Activated CD8-positive, alpha-beta T cell treated with anti-CD3 and anti-CD28 coated beads for 36 hours (primary cell): ENCODE data around the gene ADCY9. TPM values are rescaled to one million over a fixed set of nuclear protein-coding genes. Genes with fewer than 3 reads are reported as not detected.

ENCODE experiments used
- ATAC-seq: fragments of 200-7000 bp; cut with Tn5 transposase; one replicate; pipeline ENCODE4 v1.10.0; 2021; ENCODE audit warnings: mild to moderate bottlenecking, moderate library complexity
- CTCF ChIA-PET: fragments of 350-600 bp; sonication (Branson Sonifier 250); formaldehyde crosslinking; loops from one replicate; lab custom pipeline; 2021; ENCODE audit warnings: antibody characterized with exemption; lab: Charles Lee
- POLR2A ChIA-PET: fragments of 350-600 bp; sonication (Branson Sonifier 250); formaldehyde crosslinking; loops from one replicate; lab custom pipeline; 2021; ENCODE audit warnings: antibody characterized with exemption; lab: Charles Lee
- DNase-seq: peaks from one replicate; pipeline ENCODE4 v3.0.0-alpha.2; 2020
- H3K27ac Mint-ChIP-seq: one replicate; pipeline ENCODE4 v1.8.0; 2021; ENCODE audit warnings: mild to moderate bottlenecking, mixed read lengths
- H3K27me3 Mint-ChIP-seq: one replicate; pipeline ENCODE4 v1.8.0; 2021; ENCODE audit warnings: mixed read lengths
- H3K36me3 Mint-ChIP-seq: one replicate; pipeline ENCODE4 v1.8.0; 2021; ENCODE audit warnings: low read depth, mixed read lengths
- H3K4me1 Mint-ChIP-seq: one replicate; pipeline ENCODE4 v1.8.0; 2021; ENCODE audit warnings: low read depth, mixed read lengths
- H3K4me3 Mint-ChIP-seq: one replicate; pipeline ENCODE4 v1.8.0; 2021; ENCODE audit warnings: mild to moderate bottlenecking, moderate library complexity, mixed read lengths
- H3K9me3 Mint-ChIP-seq: one replicate; pipeline ENCODE4 v1.8.0; 2021; ENCODE audit warnings: mixed read lengths
- intact Hi-C: fragments of 100-400 bp; cut with micrococcal nuclease; formaldehyde crosslinking; loops from one replicate; pipeline ENCODE4 v1.10.0; 2022
- total RNA-seq, 2 experiments: library from RNA; stranded (reverse); gene quantifications; one replicate each; pipeline ENCODE4 v1.2.3, GENCODE V29; 2021
- TF ChIP-seq, protein P1 (sequence below): fragments of 200-600 bp; IDR thresholded peaks from one replicate; pipeline ENCODE4 v1.8.0; 2022; ENCODE audit warnings: antibody characterized with exemption, mild to moderate bottlenecking

Gene ADCY9
- total RNA-seq, 2 experiments from 2014 or later, result 4.1 to 4.8 TPM

DNA sequence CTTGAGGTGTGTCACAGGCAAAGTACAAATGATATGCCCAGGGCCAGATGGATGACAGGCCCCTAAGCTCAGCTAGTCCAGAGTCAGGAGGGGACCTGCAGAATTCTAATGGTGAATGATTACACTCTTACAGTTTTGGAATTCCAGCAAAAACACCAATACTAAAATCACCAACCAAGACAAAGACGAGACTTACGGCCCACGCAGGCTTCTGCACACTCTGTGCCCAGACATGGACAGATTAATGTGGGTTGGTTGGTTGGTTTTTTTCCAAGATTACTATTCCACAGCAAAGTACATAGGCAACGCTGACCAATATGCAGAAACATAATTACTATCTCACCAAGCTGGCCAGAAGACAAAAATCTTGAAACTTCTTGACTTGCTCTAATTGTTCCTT lies 9.7 kb downstream of the ADCY9 start:
- H3K27ac Mint-ChIP-seq, result no peak overlapping the region
- H3K4me3 Mint-ChIP-seq, result no peak overlapping the region
- no peak for ATAC-seq
- TF ChIP-seq, protein P1, sequence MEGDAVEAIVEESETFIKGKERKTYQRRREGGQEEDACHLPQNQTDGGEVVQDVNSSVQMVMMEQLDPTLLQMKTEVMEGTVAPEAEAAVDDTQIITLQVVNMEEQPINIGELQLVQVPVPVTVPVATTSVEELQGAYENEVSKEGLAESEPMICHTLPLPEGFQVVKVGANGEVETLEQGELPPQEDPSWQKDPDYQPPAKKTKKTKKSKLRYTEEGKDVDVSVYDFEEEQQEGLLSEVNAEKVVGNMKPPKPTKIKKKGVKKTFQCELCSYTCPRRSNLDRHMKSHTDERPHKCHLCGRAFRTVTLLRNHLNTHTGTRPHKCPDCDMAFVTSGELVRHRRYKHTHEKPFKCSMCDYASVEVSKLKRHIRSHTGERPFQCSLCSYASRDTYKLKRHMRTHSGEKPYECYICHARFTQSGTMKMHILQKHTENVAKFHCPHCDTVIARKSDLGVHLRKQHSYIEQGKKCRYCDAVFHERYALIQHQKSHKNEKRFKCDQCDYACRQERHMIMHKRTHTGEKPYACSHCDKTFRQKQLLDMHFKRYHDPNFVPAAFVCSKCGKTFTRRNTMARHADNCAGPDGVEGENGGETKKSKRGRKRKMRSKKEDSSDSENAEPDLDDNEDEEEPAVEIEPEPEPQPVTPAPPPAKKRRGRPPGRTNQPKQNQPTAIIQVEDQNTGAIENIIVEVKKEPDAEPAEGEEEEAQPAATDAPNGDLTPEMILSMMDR, result no peak
- H3K27me3 Mint-ChIP-seq, result no peaks in the 10 kb centered on the region
- no peaks in the 10 kb centered on the region for H3K9me3 Mint-ChIP-seq
- POLR2A ChIA-PET, result no interaction called here
- intact Hi-C loops, result loop anchor here (2.0 kb wide), 1 partner anchor 52 kb away; no protein-coding TSS in a partner anchor
- peaks cover 5% of the 10 kb centered on the region for H3K36me3 Mint-ChIP-seq
- peaks cover 14% of the 10 kb centered on the region for H3K4me1 Mint-ChIP-seq
- CTCF ChIA-PET, result no interaction called here
- no peak for DNase-seq

DNA sequence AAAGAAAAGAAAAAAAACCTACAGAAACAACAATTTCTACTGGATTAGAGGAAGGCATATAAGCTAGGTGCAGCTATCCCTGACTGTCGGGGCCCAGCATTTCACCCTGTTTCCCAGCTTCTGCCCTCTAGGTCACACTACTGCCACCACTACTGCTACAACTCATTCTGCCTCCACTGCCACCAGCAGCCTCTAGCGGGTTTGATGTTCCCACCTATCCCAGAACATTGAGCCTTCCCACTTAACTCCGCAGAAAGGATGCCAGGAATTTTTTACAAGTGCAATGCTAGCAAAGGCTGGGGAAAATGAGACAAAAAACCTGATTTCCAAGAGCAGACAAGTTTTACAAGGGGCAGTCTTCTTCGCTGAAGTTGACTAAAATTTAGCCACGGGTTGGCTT lies 10.4 kb downstream of the ADCY9 start:
- H3K4me3 Mint-ChIP-seq, result no peak overlapping the region
- no peak for ATAC-seq
- H3K4me1 Mint-ChIP-seq, result peaks cover 10% of the 10 kb centered on the region
- H3K27ac Mint-ChIP-seq, result no peak overlapping the region
- H3K36me3 Mint-ChIP-seq, result peaks cover 5% of the 10 kb centered on the region
- no peaks in the 10 kb centered on the region for H3K9me3 Mint-ChIP-seq
- H3K27me3 Mint-ChIP-seq, result no peaks in the 10 kb centered on the region
- CTCF ChIA-PET, result no interaction called here
- POLR2A ChIA-PET, result interaction anchor here (1.3 kb wide), 1 partner anchor 16 kb away, joined by 3 read pairs; no protein-coding TSS in a partner anchor
- TF ChIP-seq, protein P1, result no peak
- no peak for DNase-seq
- intact Hi-C loops, result loop anchor here (2.0 kb wide), 1 partner anchor 53 kb away; no protein-coding TSS in a partner anchor

DNA sequence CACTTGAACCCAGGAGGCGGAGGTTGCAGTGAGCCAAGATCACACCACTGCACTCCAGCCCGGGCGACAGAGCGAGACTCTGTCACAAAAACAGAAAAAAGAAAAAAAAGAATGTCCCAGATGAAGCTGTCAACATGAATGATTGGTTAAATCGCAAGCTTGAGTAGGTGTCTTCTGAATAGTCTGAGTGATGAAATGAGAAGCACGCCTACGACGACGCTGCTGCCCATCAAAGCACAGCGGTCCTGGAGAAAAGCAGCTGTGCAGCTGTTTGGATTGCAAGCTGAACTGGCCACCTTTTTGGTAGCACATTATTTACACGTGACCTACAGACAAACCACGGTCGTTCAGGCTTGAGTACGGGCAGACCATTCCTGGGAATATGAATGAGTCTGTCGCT lies 12.5 kb downstream of the ADCY9 start:
- POLR2A ChIA-PET, result no interaction called here
- no peak overlapping the region for H3K4me3 Mint-ChIP-seq
- ATAC-seq (no peak), DNase-seq (no peak)
- no peak overlapping the region for H3K27ac Mint-ChIP-seq
- TF ChIP-seq, protein P1, result no peak
- no peaks in the 10 kb centered on the region for H3K27me3 Mint-ChIP-seq
- no peaks in the 10 kb centered on the region for H3K9me3 Mint-ChIP-seq
- H3K36me3 Mint-ChIP-seq, result peaks cover 3% of the 10 kb centered on the region
- peaks cover 7% of the 10 kb centered on the region for H3K4me1 Mint-ChIP-seq
- CTCF ChIA-PET, result no interaction called here
- intact Hi-C loops, result no loop called here

DNA sequence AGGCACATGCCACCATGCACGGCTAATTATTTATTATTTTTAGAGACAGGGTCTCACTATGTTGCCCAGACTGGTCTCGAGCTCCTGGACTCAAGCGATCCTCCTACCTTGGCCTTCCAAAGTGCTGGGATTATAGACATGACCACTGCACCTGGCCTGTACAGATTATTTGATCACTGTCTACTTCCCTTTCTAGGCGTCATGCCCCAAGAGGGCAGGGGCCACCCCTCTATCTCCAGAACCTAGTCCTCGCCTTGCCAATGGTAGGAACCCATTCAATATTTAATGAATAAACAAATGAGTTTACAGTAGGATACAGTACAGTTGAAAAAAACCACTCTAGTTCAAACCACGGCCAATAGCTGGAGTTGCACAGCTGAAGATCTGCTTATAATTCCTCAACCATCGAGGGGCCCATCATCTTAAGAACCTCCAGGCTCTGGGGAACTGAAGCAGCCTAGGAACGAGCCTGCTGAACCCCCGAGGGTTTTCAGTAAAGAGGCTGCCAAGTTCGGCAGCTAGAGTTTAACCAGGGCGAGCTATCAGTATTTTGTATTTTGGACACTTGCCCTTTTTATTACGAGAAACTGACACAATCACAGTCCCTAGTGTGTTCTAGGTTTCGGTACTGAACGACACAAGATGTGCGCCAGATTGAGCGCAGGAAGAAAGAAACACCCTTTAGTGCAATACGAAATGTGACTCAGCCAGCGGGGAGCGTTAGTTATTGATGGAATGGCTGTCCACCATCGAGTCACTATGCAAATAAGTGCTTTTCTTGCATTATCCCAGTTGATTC lies 14.6 kb downstream of the ADCY9 start:
- no peak overlapping the region for H3K27ac Mint-ChIP-seq
- POLR2A ChIA-PET, result interaction anchor here (1.2 kb wide), 1 partner anchor 8 kb away, joined by 4 read pairs; no protein-coding TSS in a partner anchor

More for the DNA sequence above, 14.6 kb downstream of the ADCY9 start:
- TF ChIP-seq, protein P1, result no peak
- H3K9me3 Mint-ChIP-seq, result no peaks in the 10 kb centered on the region
- ATAC-seq, result no peak
- CTCF ChIA-PET, result interaction anchor here (1.0 kb wide), 1 partner anchor 152 kb away, joined by 4 read pairs; no protein-coding TSS in a partner anchor
- H3K4me3 Mint-ChIP-seq, result no peak overlapping the region
- H3K27me3 Mint-ChIP-seq, result no peaks in the 10 kb centered on the region
- DNase-seq, result no peak
- peaks cover 7% of the 10 kb centered on the region for H3K4me1 Mint-ChIP-seq
- peaks cover 3% of the 10 kb centered on the region for H3K36me3 Mint-ChIP-seq
- intact Hi-C loops, result no loop called here
